Gastrocnemius medialis (tissue), 4 donors: ENCODE measurements around the gene SRGAP1. TPM values are rescaled to one million over a fixed set of nuclear protein-coding genes. Genes with fewer than 3 reads are reported as not detected.
"Not testable (repeated sequence)": the region's sequence is repeated elsewhere in the genome, so short reads cannot be mapped to it uniquely, and the experiment has no call there.

ENCODE experiments used
- ATAC-seq, 2 donors: fragments of 150-250 bp; one replicate each; pipeline ENCODE4 v1.9.1; 2016
- DNase-seq, 2 donors: peaks; one replicate each; pipeline ENCODE4 v3.0.0-alpha.2; 2019
- H3K27ac ChIP-seq, 4 donors: fragments of 200-600 bp; sonication (generic); 1 replicate in 1 of 4; 2 replicates in 3 of 4; pipeline ENCODE4 v1.5.1; 2016 to 2018; ENCODE audit warnings: mild to moderate bottlenecking in 2 of 4, moderate library complexity in 1 of 4
- H3K27me3 ChIP-seq, 3 donors: fragments of 200-600 bp; sonication (generic) in 2 of 3; 1 replicate in 1 of 3; 2 replicates in 2 of 3; pipeline versions ENCODE4 v1.5.1 to v1.6.0; 2016 to 2019; ENCODE audit warnings: mild to moderate bottlenecking in 1 of 3, moderate library complexity in 1 of 3
- H3K36me3 ChIP-seq, 2 donors: fragments of 200-600 bp; sonication (generic) in 1 of 2; one replicate each; pipeline ENCODE4 v1.5.1; 2017 to 2018
- H3K4me1 ChIP-seq, 2 donors: fragments of 200-600 bp; sonication (generic) in 1 of 2; one replicate each; pipeline ENCODE4 v1.5.1; 2016 to 2017; ENCODE audit warnings: mild to moderate bottlenecking in 2 of 2
- H3K4me3 ChIP-seq, 4 donors: fragments of 200-600 bp; sonication (generic) in 3 of 4; 1 replicate in 1 of 4; 2 replicates in 3 of 4; pipeline ENCODE4 v1.5.1; 2016 to 2019; ENCODE audit warnings: mild to moderate bottlenecking in 2 of 4
- H3K9me3 ChIP-seq, 3 donors: fragments of 200-600 bp; sonication (generic) in 2 of 3; 1 replicate in 1 of 3; 2 replicates in 2 of 3; pipeline ENCODE4 v1.5.1; 2016 to 2019
- POLR2A ChIP-seq, 2 donors: fragments of 450-650 bp; IDR thresholded peaks; one replicate each; pipeline ENCODE4 v1.6.1; 2017; ENCODE audit warnings: antibody characterized with exemption in 2 of 2, mild to moderate bottlenecking in 2 of 2, moderate library complexity in 2 of 2
- in situ Hi-C, 4 donors: fragments of 200-750 bp; cut with MboI; loops; one replicate each; pipeline versions ENCODE4 v1.15.0 to v1.8.0; 2017; ENCODE audit warnings: low sequenced_read_pairs in 4 of 4
- intact Hi-C: fragments of 100-400 bp; cut with DNase I; formaldehyde crosslinking; loops from one replicate; pipeline ENCODE4 v1.15.1; 2023; ENCODE audit warnings: low total_unique reads
- total RNA-seq, 4 donors: library from RNA; depleted of rRNA; stranded (reverse); fragments of >200 nt; gene quantifications; one replicate each; pipeline versions ENCODE4 v1.1.0 to v1.2.3, GENCODE V29; 2016
- TF ChIP-seq, protein P1 (sequence below), 5 experiments: fragments of 450-650 bp in 3 of 5; fragments of 200-600 bp in 2 of 5; sonication (generic) in 2 of 5; IDR thresholded peaks in 4 of 5; conservative IDR thresholded peaks in 1 of 5; 1 replicate in 4 of 5; 2 replicates in 1 of 5; pipeline ENCODE4 v1.5.1; 2016 to 2019; ENCODE audit warnings: antibody characterized with exemption in 5 of 5, mild to moderate bottlenecking in 3 of 5, moderate library complexity in 3 of 5

SRGAP1 gene
- total RNA-seq, 4 donors from 2014 or later = 0.36 to 0.85 (median 0.66) TPM

DNA sequence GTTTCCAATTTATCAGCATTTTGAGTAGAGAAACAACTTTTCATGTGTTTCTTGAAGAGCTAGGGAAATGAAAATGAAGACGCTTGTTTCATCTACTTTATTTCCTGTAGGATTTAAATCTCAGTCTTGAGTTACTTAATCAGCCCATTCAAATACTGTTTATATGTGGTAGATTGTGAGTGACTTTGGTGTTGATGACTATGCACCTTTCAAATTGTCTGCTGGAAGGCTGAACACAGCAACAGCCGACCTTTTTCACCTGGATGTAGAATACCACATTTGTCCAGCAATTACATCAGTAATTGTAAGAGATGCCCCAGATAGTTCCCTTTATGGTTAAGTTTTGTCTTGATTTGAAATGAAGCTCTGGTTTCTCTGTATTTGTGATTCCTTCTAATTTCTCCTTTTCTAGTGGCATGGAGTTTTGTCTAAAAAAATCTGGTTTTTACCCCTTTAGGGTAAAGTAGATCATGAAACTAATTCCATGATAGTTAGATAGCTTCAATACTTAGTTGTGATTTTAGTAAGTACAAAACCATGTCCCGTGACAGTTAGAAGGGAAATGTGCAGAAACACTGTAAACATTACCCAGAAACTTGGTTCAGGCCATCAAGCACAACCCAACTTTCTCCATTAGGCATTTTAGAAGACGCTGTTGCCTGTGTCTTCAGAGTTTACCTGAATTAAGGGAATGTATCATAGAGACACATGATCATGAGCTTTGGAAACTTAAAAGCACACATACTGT is 165.0 kb downstream of the SRGAP1 start:
- ATAC-seq = no peak
- Histone ChIP-seq H3K9me3 (no peaks in the 10 kb centered on the region), H3K36me3 (no peaks in the 10 kb centered on the region), H3K27ac (no peak overlapping the region), H3K27me3 (no peaks in the 10 kb centered on the region), H3K4me1 (no peaks in the 10 kb centered on the region), H3K4me3 (no peak overlapping the region)
- TF ChIP-seq POLR2A (IDR thresholded peaks at IDR 0.05) = no peak
- TF ChIP-seq, protein P1, sequence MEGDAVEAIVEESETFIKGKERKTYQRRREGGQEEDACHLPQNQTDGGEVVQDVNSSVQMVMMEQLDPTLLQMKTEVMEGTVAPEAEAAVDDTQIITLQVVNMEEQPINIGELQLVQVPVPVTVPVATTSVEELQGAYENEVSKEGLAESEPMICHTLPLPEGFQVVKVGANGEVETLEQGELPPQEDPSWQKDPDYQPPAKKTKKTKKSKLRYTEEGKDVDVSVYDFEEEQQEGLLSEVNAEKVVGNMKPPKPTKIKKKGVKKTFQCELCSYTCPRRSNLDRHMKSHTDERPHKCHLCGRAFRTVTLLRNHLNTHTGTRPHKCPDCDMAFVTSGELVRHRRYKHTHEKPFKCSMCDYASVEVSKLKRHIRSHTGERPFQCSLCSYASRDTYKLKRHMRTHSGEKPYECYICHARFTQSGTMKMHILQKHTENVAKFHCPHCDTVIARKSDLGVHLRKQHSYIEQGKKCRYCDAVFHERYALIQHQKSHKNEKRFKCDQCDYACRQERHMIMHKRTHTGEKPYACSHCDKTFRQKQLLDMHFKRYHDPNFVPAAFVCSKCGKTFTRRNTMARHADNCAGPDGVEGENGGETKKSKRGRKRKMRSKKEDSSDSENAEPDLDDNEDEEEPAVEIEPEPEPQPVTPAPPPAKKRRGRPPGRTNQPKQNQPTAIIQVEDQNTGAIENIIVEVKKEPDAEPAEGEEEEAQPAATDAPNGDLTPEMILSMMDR (IDR thresholded peaks at IDR 0.05 in 4 of 5, conservative IDR thresholded peaks at IDR 0.05 in 1 of 5) = no peak
- intact Hi-C loops (loop anchor here (1.0 to 10.0 kb wide), 2 partner anchors 38 to 1915 kb away; no protein-coding TSS in a partner anchor), in situ Hi-C loops (no loop called here)
- no peak for DNase-seq

DNA sequence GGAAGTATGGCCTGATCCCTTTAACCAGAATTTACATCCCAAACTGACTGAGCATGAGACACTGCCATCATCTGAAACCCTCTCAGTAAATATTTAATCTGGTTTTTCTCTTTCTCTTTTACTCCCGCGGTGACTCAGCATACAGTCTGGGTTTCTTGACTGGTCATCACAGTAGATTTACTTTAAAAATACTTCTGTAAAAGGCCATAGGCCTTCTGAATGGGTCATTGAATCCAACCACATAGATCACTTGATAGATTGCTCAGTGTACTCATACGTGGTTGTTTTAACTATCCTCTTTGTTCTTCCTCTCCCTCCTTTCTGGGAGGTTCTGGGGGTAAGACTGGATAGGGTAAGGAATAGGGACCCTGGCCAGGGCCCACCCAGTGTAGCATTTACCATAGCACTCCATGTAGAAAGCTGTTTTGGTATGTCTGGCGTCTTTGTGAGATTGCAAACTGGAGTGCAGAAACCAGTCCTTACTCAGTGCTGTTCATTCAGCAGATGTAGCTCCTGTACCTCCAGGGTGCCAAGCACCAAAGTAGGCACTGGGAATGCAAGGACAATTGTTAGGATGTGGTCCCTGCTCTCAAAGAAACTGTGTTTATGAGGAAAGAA is 165.7 kb downstream of the SRGAP1 start:
- Histone ChIP-seq H3K4me3 (no peak overlapping the region), H3K27ac (no peak overlapping the region), H3K27me3 (no peaks in the 10 kb centered on the region), H3K9me3 (no peaks in the 10 kb centered on the region), H3K36me3 (no peaks in the 10 kb centered on the region), H3K4me1 (no peaks in the 10 kb centered on the region)
- intact Hi-C loops = no loop called here
- DNase-seq (no peak), ATAC-seq (no peak)
- TF ChIP-seq, protein P1 (IDR thresholded peaks at IDR 0.05 in 4 of 5, conservative IDR thresholded peaks at IDR 0.05 in 1 of 5) = no peak
- no peak for TF ChIP-seq POLR2A (IDR thresholded peaks at IDR 0.05)
- in situ Hi-C loops = no loop called here

DNA sequence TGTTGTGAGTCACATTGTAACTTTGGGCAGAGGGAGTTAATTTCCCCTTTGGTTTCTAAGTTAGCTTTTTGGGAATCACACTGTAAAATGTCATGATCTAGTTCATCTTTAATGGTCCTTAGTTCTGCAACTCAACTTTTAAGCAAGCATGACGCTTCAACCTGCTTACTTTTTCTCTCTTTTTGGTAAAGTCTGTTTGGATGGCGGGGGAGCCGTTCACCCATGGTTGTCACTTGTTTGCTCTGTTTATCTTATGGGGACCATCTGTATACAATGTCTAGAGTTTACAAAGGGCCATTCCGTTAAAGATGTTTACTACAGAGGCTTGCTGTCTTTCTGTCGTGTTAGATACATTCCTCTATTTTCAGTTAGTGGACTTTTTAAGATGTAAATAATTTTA is 172.0 kb downstream of the SRGAP1 start:
- Histone ChIP-seq H3K4me3 (no peak overlapping the region), H3K36me3 (no peaks in the 10 kb centered on the region), H3K27ac (no peak overlapping the region), H3K4me1 (no peaks in the 10 kb centered on the region), H3K9me3 (no peaks in the 10 kb centered on the region), H3K27me3 (no peaks in the 10 kb centered on the region)
- TF ChIP-seq, protein P1 (IDR thresholded peaks at IDR 0.05 in 4 of 5, conservative IDR thresholded peaks at IDR 0.05 in 1 of 5) = no peak
- TF ChIP-seq POLR2A (IDR thresholded peaks at IDR 0.05) = no peak
- in situ Hi-C loops = no loop called here
- intact Hi-C loops = no loop called here
- no peak for ATAC-seq
- DNase-seq = no peak

DNA sequence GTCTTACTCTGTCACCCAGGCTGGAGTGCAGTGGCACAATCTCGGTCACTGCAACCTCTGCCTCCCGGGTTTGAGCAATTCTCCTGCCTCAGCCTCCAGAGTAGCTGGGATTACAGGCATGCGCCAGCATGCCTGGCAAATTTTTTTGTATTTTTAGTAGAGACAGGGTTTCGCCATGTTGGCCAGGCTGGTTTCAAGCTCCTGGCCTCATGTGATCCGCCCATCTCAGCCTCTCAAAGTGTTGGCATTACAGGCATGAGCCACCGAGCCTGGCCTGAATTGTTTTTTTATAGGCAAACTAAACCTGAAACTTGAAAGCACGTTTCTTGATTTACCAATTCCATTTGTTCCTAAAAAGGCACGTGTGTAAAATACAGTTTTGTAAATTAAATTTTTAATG is 173.6 kb downstream of the SRGAP1 start:
- H3K4me1 ChIP-seq, H3K27ac ChIP-seq, H3K4me3 ChIP-seq, H3K9me3 ChIP-seq, DNase-seq, H3K27me3 ChIP-seq, ATAC-seq, in situ Hi-C loops, H3K36me3 ChIP-seq, intact Hi-C loops: not testable (repeated sequence)

DNA sequence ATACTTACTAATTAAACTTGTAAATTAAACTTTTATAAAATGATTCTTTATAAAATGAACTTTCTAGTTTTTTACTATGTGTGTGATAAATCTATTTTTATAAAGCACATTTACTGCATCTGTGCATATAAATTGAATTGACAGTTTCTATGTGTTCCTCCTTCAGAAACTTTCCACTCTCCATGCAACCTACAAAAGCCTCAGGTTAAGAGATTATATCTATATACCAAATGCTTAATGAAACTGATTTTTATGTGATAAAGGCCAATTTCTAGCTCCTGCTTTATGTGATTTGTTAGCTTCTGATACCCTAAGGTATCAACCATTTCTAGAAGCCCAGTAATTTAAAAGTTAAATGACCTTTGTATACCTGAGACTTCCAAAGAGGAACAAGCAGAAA is 174.0 kb downstream of the SRGAP1 start:
- Histone ChIP-seq H3K9me3 (no peaks in the 10 kb centered on the region), H3K4me3 (no peak overlapping the region), H3K36me3 (no peaks in the 10 kb centered on the region), H3K27me3 (no peaks in the 10 kb centered on the region), H3K4me1 (no peaks in the 10 kb centered on the region), H3K27ac (no peak overlapping the region)
- no peak for DNase-seq
- TF ChIP-seq, protein P1 (IDR thresholded peaks at IDR 0.05 in 4 of 5, conservative IDR thresholded peaks at IDR 0.05 in 1 of 5) = no peak
- no peak for TF ChIP-seq POLR2A (IDR thresholded peaks at IDR 0.05)
- intact Hi-C loops (no loop called here), in situ Hi-C loops (no loop called here)
- ATAC-seq = no peak
